GM23248 (cell line): Measurements from ENCODE around the gene SLC10A7. TPM values are rescaled to one million over a fixed set of nuclear protein-coding genes. Genes with fewer than 3 reads are reported as not detected.

Source experiments
- DNase-seq: peaks from one replicate; pipeline ENCODE4 v3.0.0-alpha.2; 2015
- H2AFZ ChIP-seq: fragments of 200-600 bp; sonication (generic); 2 replicates; pipeline ENCODE4 v1.6.1; 2016; ENCODE audit warnings: antibody characterized with exemption
- H3F3A ChIP-seq: fragments of 200-600 bp; sonication (generic); 2 replicates; pipeline ENCODE4 v1.6.1; 2016; ENCODE audit warnings: mild to moderate bottlenecking, antibody characterized with exemption, mixed run types; ENCODE audit not compliant: insufficient read depth
- H3K27ac ChIP-seq: fragments of 200-600 bp; sonication (generic); 2 replicates; pipeline ENCODE4 v1.5.1; 2016; ENCODE audit warnings: mild to moderate bottlenecking
- H3K27me3 ChIP-seq: fragments of 200-600 bp; sonication (generic); replicated peaks from 2 replicates; pipeline ENCODE4 v1.6.1; 2016; ENCODE audit warnings: mild to moderate bottlenecking; ENCODE audit not compliant: insufficient read depth
- H3K36me3 ChIP-seq: fragments of 200-600 bp; sonication (generic); 2 replicates; pipeline ENCODE4 v1.6.1; 2016; ENCODE audit warnings: low read depth, mild to moderate bottlenecking
- H3K4me1 ChIP-seq: fragments of 200-600 bp; sonication (generic); 2 replicates; pipeline ENCODE4 v1.6.1; 2016; ENCODE audit warnings: mild to moderate bottlenecking; ENCODE audit not compliant: insufficient read depth
- H3K4me2 ChIP-seq: fragments of 200-600 bp; sonication (generic); one replicate; pipeline ENCODE4 v1.6.1; 2016; ENCODE audit warnings: mild to moderate bottlenecking; ENCODE audit not compliant: unreplicated experiment
- H3K4me3 ChIP-seq: fragments of 200-600 bp; sonication (generic); 2 replicates; pipeline ENCODE4 v1.5.1; 2016; ENCODE audit warnings: mild to moderate bottlenecking
- H3K79me2 ChIP-seq: fragments of 200-600 bp; sonication (generic); 2 replicates; pipeline ENCODE4 v1.6.1; 2016; ENCODE audit warnings: mild to moderate bottlenecking; ENCODE audit not compliant: insufficient read depth
- H3K9ac ChIP-seq: fragments of 200-600 bp; sonication (generic); 2 replicates; pipeline ENCODE4 v1.6.1; 2016; ENCODE audit warnings: mild to moderate bottlenecking
- H3K9me2 ChIP-seq: fragments of 200-600 bp; sonication (generic); 2 replicates; pipeline ENCODE4 v1.6.1; 2016; ENCODE audit warnings: mixed run types, mild to moderate bottlenecking, moderate library complexity; ENCODE audit not compliant: insufficient read depth
- H3K9me3 ChIP-seq: fragments of 200-600 bp; sonication (generic); one replicate; pipeline ENCODE4 v1.6.1; 2017; ENCODE audit warnings: low read depth
- H4K20me1 ChIP-seq: fragments of 200-600 bp; sonication (generic); 2 replicates; pipeline ENCODE4 v1.6.0; 2016; ENCODE audit not compliant: insufficient read depth
- EZH2 ChIP-seq: fragments of 200-600 bp; sonication (generic); IDR thresholded peaks from 2 replicates; pipeline ENCODE4 v1.6.1; 2018; ENCODE audit warnings: antibody characterized with exemption, mild to moderate bottlenecking; ENCODE audit not compliant: insufficient read depth, poor library complexity, severe bottlenecking
- EZH2phosphoT487 ChIP-seq: fragments of 200-600 bp; sonication (generic); IDR thresholded peaks from 2 replicates; pipeline ENCODE4 v1.6.1; 2018; ENCODE audit warnings: antibody characterized with exemption, moderate library complexity, mild to moderate bottlenecking, low read depth; ENCODE audit not compliant: insufficient read depth
- WGBS, 2 experiments: methylation state at CpG; one replicate each; pipeline ENCODE4 v1.1.6; 2015 to 2017; ENCODE audit warnings: low lambda C conversion rate in 2 of 2, low coverage in 1 of 2; ENCODE audit errors: missing lambda C conversion rate in 2 of 2; 5-methylcytosine and 5-hydroxymethylcytosine counted together
- in situ Hi-C: fragments of 300-500 bp; cut with MboI; formaldehyde crosslinking; loops from 2 replicates; pipeline ENCODE4 v1.15.0; 2020
- polyA plus RNA-seq: library from polyadenylated mRNA; unstranded; fragments of >200 nt; fragmentation: Nextera tagmentation; extraction: Ambion mirVana; gene quantifications from 2 replicates; pipeline ENCODE4 v1.2.1, GENCODE V29; 2016
- total RNA-seq: library from RNA; depleted of rRNA; stranded (reverse); fragments of >200 nt; shearing (Covaris generic); gene quantifications from 2 replicates; pipeline ENCODE4 v1.2.3, GENCODE V29; 2014

The SLC10A7 gene
- total and polyA plus RNA-seq, 2 experiments from 2014 or later = 4.5 to 8.1 TPM

- Histone ChIP-seq H3K27me3 (no peaks in the 10 kb centered on the region), H3K27ac (peak overlapping the region; percentile 15), H3K4me3 (no peak overlapping the region), H3K9me3 (no peaks in the 10 kb centered on the region), H3F3A (peaks cover 30% of the 10 kb centered on the region), H2AFZ (no peak overlapping the region), H3K4me2 (peak overlapping the region; percentile 2), H3K9ac (0 out of 2 replicates have a peak overlapping the region, but pooled peaks have one; percentile 10), H3K4me1 (peaks cover 41% of the 10 kb centered on the region), H3K9me2 (no peaks in the 10 kb centered on the region), H3K79me2 (no peaks in the 10 kb centered on the region), H4K20me1 (no peaks in the 10 kb centered on the region), H3K36me3 (no peaks in the 10 kb centered on the region)
- peak; percentile 57 for DNase-seq
- 30 to 40% methylated on average over 3 of the region's 3 CpGs for WGBS, 2 experiments
- in situ Hi-C loops = no loop called here
- TF ChIP-seq EZH2 = no peak
These were observed 276.5 kb downstream of the SLC10A7 start for GRCh38 chr4:146245246-146245645.

GRCh38 chr4:146244496-146244895 is 277.2 kb downstream of the SLC10A7 start:
- Histone ChIP-seq H3K27me3 (no peaks in the 10 kb centered on the region), H3K79me2 (no peaks in the 10 kb centered on the region), H3K36me3 (no peaks in the 10 kb centered on the region), H3F3A (peaks cover 30% of the 10 kb centered on the region), H3K4me3 (no peak overlapping the region), H2AFZ (no peak overlapping the region), H3K27ac (no peak overlapping the region), H3K9ac (0 out of 2 replicates have a peak overlapping the region, but pooled peaks have one; percentile 10), H3K4me1 (peaks cover 41% of the 10 kb centered on the region), H3K9me2 (no peaks in the 10 kb centered on the region), H3K9me3 (no peaks in the 10 kb centered on the region), H4K20me1 (no peaks in the 10 kb centered on the region), H3K4me2 (no peak overlapping the region)
- TF ChIP-seq EZH2phosphoT487 (no peak), EZH2 (no peak)
- in situ Hi-C loops = no loop called here
- WGBS, 2 experiments = 89 to 94% methylated on average over 9 of the region's 9 CpGs
- DNase-seq = no peak

- WGBS, 2 experiments = 92 to 93% methylated on average over 17 of the region's 17 CpGs
- H3K27ac ChIP-seq = no peak overlapping the region
- no peak for DNase-seq
- H2AFZ ChIP-seq = no peak overlapping the region
- no peaks in the 10 kb centered on the region for H3K9me2 ChIP-seq
- in situ Hi-C loops = no loop called here
- no peak overlapping the region for H3K4me2 ChIP-seq
- no peaks in the 10 kb centered on the region for H3K27me3 ChIP-seq
- peaks cover 30% of the 10 kb centered on the region for H3F3A ChIP-seq
- H3K36me3 ChIP-seq = no peaks in the 10 kb centered on the region
- H3K4me3 ChIP-seq = no peak overlapping the region
- no peaks in the 10 kb centered on the region for H4K20me1 ChIP-seq
- H3K9me3 ChIP-seq = no peaks in the 10 kb centered on the region
- no peak for TF ChIP-seq EZH2
- TF ChIP-seq EZH2phosphoT487 = no peak
- H3K4me1 ChIP-seq = peaks cover 41% of the 10 kb centered on the region
- no peak overlapping the region for H3K9ac ChIP-seq
- H3K79me2 ChIP-seq = no peaks in the 10 kb centered on the region
These were observed 277.9 kb downstream of the SLC10A7 start for GRCh38 chr4:146243883-146244277.

GRCh38 chr4:146243141-146243882 is 278.4 kb downstream of the SLC10A7 start:
- Histone ChIP-seq H3K27ac (no peak overlapping the region), H3K9ac (no peak overlapping the region), H3K9me3 (no peaks in the 10 kb centered on the region), H4K20me1 (no peaks in the 10 kb centered on the region), H3K79me2 (no peaks in the 10 kb centered on the region), H3K4me3 (no peak overlapping the region), H3K27me3 (no peaks in the 10 kb centered on the region), H3K9me2 (no peaks in the 10 kb centered on the region), H3K36me3 (no peaks in the 10 kb centered on the region), H3K4me1 (peaks cover 41% of the 10 kb centered on the region), H2AFZ (no peak overlapping the region), H3K4me2 (no peak overlapping the region), H3F3A (peaks cover 30% of the 10 kb centered on the region)
- in situ Hi-C loops = no loop called here
- TF ChIP-seq EZH2phosphoT487 (no peak), EZH2 (no peak)
- DNase-seq = peak; percentile 45
- 65 to 68% methylated on average over 23 to 24 of the region's 24 CpGs for WGBS, 2 experiments
